Dermis blood vessel endothelial cell (primary cell): Measurements from ENCODE around the gene PRR33. TPM values are rescaled to one million over a fixed set of nuclear protein-coding genes. Genes with fewer than 3 reads are reported as not detected.
"Not testable (repeated sequence)": the region's sequence is repeated elsewhere in the genome, so short reads cannot be mapped to it uniquely, and the experiment has no call there.

ENCODE experiments used
- DNase-seq: peaks from one replicate; pipeline ENCODE4 v3.0.0; 2010
- total RNA-seq: library from RNA; depleted of rRNA; stranded (reverse); fragments of >200 nt; gene quantifications from 2 replicates; pipeline ENCODE4 v1.2.3, GENCODE V29; 2014

The PRR33 gene
- total RNA-seq, 1 donor from 2014 or later, result not detected

GRCh38 chr11:1875093-1875850, 16.4 kb downstream of the PRR33 start:
- no peak for DNase-seq

GRCh38 chr11:1874441-1875092, 17.1 kb downstream of the PRR33 start:
- not testable (repeated sequence) for DNase-seq

GRCh38 chr11:1873813-1874150, 17.9 kb downstream of the PRR33 start:
- not testable (repeated sequence) for DNase-seq

GRCh38 chr11:1873048-1873812, 18.5 kb downstream of the PRR33 start:
- DNase-seq, result no peak

GRCh38 chr11:1872267-1872985, 19.3 kb downstream of the PRR33 start:
- no peak for DNase-seq

GRCh38 chr11:1871531-1871930, 20.2 kb downstream of the PRR33 start:
- DNase-seq, result no peak

GRCh38 chr11:1870721-1871466, 20.8 kb downstream of the PRR33 start:
- DNase-seq, result no peak

- no peak for DNase-seq
These were observed 21.4 kb downstream of the PRR33 start for GRCh38 chr11:1870326-1870696.

- no peak for DNase-seq
These were observed 22.0 kb downstream of the PRR33 start for GRCh38 chr11:1869427-1870325.

- DNase-seq, result no peak
These were observed 22.9 kb downstream of the PRR33 start for GRCh38 chr11:1868636-1869291.

- no peak for DNase-seq
These were observed 23.5 kb downstream of the PRR33 start for GRCh38 chr11:1868056-1868635.

- DNase-seq, result no peak
These were observed 24.3 kb downstream of the PRR33 start for GRCh38 chr11:1867381-1867780.

GRCh38 chr11:1866776-1867175, 24.9 kb downstream of the PRR33 start:
- DNase-seq, result no peak

GRCh38 chr11:1866226-1866625, 25.5 kb downstream of the PRR33 start:
- DNase-seq, result no peak

- DNase-seq, result no peak
These were observed 26.6 kb downstream of the PRR33 start for GRCh38 chr11:1864831-1865665.

GRCh38 chr11:1864231-1864630, 27.5 kb downstream of the PRR33 start:
- DNase-seq, result no peak

- DNase-seq, result peak; percentile 92
These were observed 28.1 kb downstream of the PRR33 start for GRCh38 chr11:1863352-1864216.
